Stimulated activated CD4-positive, alpha-beta T cell treated with anti-CD3 and anti-CD28 coated beads, Interleukin-1b, Interleukin-23, amount 100 ng/mL, for 4 hours (primary cell): ENCODE data around the gene XRN1.

ENCODE experiments used
- DNase-seq, 2 donors: peaks; one replicate each; pipeline ENCODE4 v3.0.0-alpha.2; 2020; ENCODE audit warnings: low read depth in 2 of 2

The XRN1 gene

GRCh38 chr3:142272200-142272891, 175.5 kb downstream of the XRN1 start:
- no peak for DNase-seq

DNA sequence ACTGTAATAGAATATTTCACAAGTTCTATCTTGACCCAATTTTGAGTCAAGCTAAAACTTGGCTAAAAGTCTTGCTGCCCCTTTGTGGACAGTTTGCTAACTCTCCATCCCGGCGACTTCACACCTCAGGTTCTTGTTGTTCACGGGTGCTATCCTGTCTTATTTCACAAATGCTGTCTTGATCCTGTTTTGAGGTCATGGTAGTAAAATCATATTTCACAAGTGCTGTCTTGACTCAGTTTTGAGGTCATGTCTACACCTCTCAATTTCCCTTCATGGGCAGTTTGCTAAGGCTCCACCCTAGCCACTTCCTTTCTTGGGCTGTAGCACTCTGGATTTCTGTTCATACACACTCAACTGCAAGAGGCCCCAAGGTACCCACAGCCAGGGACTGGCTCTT, 177.4 kb downstream of the XRN1 start:
- DNase-seq: no peak

DNA sequence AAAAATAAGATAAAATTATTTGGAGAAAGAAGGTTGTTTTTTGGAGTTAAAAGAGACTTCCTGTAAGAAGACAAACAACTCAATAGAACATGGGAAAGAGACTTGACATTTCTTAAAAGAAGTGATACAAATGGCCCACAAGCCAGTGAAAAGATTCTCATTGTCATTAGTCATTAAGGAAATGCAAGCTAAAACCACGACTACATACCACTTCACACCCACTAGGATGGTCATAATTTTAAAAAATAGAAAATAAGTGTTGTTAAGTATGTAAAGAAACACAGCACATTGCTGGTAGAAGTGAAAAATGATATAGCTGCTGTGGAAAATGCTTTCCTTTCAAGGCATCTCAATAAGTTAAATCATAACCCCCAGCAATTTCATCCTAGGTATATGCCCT, 178.1 kb downstream of the XRN1 start:
- no peak for DNase-seq

DNA sequence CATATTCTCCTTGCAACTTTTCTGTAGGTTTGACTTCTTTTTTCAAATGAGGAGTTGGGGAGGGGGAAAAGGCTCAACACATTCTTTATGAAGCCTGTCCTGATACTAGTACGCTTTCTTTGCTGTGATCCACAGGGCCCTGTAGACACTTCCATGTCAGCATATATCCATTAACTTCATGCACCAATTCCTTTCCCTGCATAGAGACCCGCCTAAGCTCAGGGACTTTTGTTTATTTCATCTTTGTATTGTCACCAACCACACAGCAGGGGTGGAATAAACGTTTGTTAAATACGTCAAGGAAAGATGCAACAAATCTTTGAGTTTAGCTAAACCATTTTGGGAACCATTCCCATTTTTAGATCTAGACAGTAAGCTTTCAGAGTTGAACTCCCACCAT, 179.4 kb downstream of the XRN1 start:
- DNase-seq: no peak

- no peak for DNase-seq
These were observed 180.6 kb downstream of the XRN1 start for GRCh38 chr3:142267269-142267668.

GRCh38 chr3:142263112-142263511, 184.7 kb downstream of the XRN1 start:
- DNase-seq: no peak

DNA sequence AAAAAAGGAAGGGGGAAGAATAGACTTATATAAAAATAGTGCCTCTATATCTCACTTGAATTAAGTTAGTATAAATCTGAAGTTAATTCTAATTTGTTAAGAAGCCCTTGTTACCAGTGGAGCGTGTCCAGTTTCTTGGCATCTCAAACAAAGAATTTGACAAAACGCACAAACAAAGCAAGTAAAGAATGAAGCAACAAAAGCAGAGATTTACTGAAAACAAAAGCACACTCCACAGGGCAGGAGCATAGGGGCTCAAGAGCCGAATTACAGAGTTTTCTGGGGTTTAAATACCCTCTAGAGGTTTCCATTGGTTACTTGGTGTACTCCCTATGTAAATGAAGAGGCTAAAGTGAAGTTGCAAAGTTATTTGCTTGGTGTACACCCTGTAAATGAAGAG, 188.5 kb downstream of the XRN1 start:
- DNase-seq: no peak

DNA sequence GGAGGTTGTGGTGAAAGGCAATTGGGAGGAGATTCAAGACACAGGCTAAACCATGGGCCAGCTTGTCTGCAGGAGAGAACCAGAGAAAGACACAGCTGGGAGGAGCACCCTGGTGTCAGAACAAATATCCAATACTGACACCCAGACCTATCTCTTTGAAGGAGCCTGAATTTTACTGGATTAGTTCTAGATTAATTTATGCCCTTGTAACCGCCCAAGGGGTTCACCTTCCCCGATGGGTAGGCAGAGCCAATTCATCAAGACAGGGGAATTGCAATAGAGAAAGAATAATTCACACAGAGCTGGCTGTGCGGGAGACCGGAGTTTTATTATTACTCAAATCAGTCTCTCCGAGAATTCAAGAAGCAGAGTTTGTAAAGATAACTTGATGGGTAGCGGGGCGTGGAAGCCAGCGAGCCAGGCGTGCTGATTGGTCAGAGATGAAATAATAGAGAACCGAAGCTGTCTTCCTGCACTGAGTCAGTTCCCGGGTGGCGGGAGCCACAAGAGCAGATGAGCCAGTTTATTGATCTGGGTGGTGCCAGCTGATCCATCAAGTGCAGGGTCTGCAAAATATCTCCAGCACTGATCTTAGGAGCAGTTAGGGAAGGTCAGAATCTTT, 191.0 kb downstream of the XRN1 start:
- no peak for DNase-seq
